ENCODE data around the gene ASPN.
"Not testable (repeated sequence)": the region's sequence is repeated elsewhere in the genome, so short reads cannot be mapped to it uniquely, and the experiment has no call there.

ASPN gene

GRCh38 chr9:92411157-92411556 lies 71.1 kb downstream of the ASPN start:
- not testable (repeated sequence) for DNase-seq (ENCODE audit: low read depth)

- no peak for DNase-seq (ENCODE audit: low read depth)
Observed at GRCh38 chr9:92408747-92409478, 73.4 kb downstream of the ASPN start.

DNA sequence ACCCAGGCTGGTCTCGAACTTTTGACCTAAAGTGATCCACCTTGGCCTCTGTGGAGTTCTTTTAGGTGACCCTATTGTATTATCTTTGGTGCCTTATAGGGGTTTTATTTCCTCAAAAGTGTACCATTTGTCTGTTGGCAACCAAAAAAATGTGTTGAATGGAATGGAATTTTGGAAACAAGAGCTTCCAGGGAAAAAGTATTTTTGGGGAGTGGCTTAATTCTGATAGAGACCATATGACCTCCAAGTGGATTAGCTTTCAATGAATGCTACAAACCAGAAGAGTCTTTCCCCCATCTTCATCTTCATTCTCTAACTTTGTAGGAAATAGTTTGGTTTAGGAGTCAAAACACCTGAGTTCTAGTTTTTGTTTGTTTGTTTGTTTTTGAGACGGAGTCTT lies 74.5 kb downstream of the ASPN start:
- DNase-seq (ENCODE audit: low read depth) = no peak

- DNase-seq (ENCODE audit: low read depth) = no peak
Observed at GRCh38 chr9:92406477-92406876, 75.8 kb downstream of the ASPN start.
